WTC11 (cell line): ENCODE data around the gene TEX13D.

Experiments
- ARID4B ChIP-seq: sonication (generic); formaldehyde crosslinking; IDR thresholded peaks from 2 replicates; pipeline ENCODE4 v1.8.0; 2023; ENCODE audit warnings: missing genetic modification reagents, mild to moderate bottlenecking, borderline replicate concordance
- ATF3 ChIP-seq: sonication (generic); formaldehyde crosslinking; conservative IDR thresholded peaks from 2 replicates; pipeline ENCODE4 v1.8.1; 2022; ENCODE audit warnings: mild to moderate bottlenecking, missing genetic modification reagents
- CREM ChIP-seq: sonication (generic); formaldehyde crosslinking; IDR thresholded peaks from 2 replicates; pipeline ENCODE4 v1.8.1; 2022; ENCODE audit warnings: mild to moderate bottlenecking, missing genetic modification reagents, moderate library complexity
- CTCF ChIP-seq: fragments of 200-600 bp; IDR thresholded peaks from 2 replicates; pipeline ENCODE4 v1.8.0; 2022; ENCODE audit warnings: antibody characterized with exemption
- E2F1 ChIP-seq: sonication (generic); formaldehyde crosslinking; IDR thresholded peaks from 2 replicates; pipeline ENCODE4 v1.8.0; 2022; ENCODE audit warnings: mild to moderate bottlenecking, missing genetic modification reagents
- FOXP1 ChIP-seq: sonication (generic); formaldehyde crosslinking; IDR thresholded peaks from 2 replicates; pipeline ENCODE4 v1.8.0; 2022; ENCODE audit warnings: missing genetic modification reagents, mild to moderate bottlenecking, moderate library complexity, borderline replicate concordance
- JUN ChIP-seq: sonication (generic); formaldehyde crosslinking; IDR thresholded peaks from 2 replicates; pipeline ENCODE4 v1.8.0; 2023; ENCODE audit warnings: mild to moderate bottlenecking, missing genetic modification reagents
- MYBL2 ChIP-seq: sonication (generic); formaldehyde crosslinking; IDR thresholded peaks from 2 replicates; pipeline ENCODE4 v1.8.1; 2023; ENCODE audit warnings: mild to moderate bottlenecking, moderate library complexity, missing genetic modification reagents
- NFYB ChIP-seq: sonication (generic); formaldehyde crosslinking; conservative IDR thresholded peaks from 2 replicates; pipeline ENCODE4 v1.8.0; 2022; ENCODE audit warnings: low read depth, missing genetic modification reagents

- no peak for TF ChIP-seq MYBL2 (CRISPR knock-in tag)
- TF ChIP-seq CTCF = no peak
- TF ChIP-seq CREM = no peak
- no peak for TF ChIP-seq ATF3 (CRISPR knock-in tag)
- TF ChIP-seq E2F1 (CRISPR knock-in tag) = no peak
- TF ChIP-seq FOXP1 (CRISPR knock-in tag) = no peak
- TF ChIP-seq JUN (CRISPR knock-in tag) = no peak
- TF ChIP-seq ARID4B = no peak
- TF ChIP-seq NFYB (CRISPR knock-in tag) = no peak
Observed at GRCh38 chrX:124354648-124355047, 22.2 kb downstream of the TEX13D start.
